Endothelial cell of umbilical vein (primary cell): ENCODE results near the gene ZFP30. TPM values are rescaled to one million over a fixed set of nuclear protein-coding genes. Genes with fewer than 3 reads are reported as not detected.

ENCODE experiments used
- BruUV-seq: library from RNA; stranded (reverse); fragments of 400-500 nt; replicated peaks from 2 replicates; lab custom pipeline; 2021; lab: Mats Ljungman, UMichigan
- CTCF ChIA-PET: fragments of 300-600, 350-600 bp; sonication (Branson Sonifier 250); formaldehyde crosslinking; loops from one replicate; lab custom pipeline; 2021; ENCODE audit warnings: antibody characterized with exemption, inconsistent platforms; lab: Charles Lee
- POLR2A ChIA-PET: fragments of 300-600, 350-600 bp; sonication (Branson Sonifier 250); formaldehyde crosslinking; loops from one replicate; lab custom pipeline; 2021; ENCODE audit warnings: antibody characterized with exemption, inconsistent platforms; lab: Charles Lee
- DNase-seq: peaks from one replicate; pipeline ENCODE4 v3.0.0-alpha.2; 2011; ENCODE audit warnings: low read depth, low spot score
- FAIRE-seq: peaks from 2 replicates; lab custom pipeline; 2011; peaks lifted over from hg19 to GRCh38; lab: Jason Lieb, UNC
- H2AFZ ChIP-seq: 2 replicates; pipeline ENCODE4 v1.6.0; 2012; ENCODE audit warnings: low read depth, low read length, control low read depth, inconsistent platforms
- H3K27ac ChIP-seq: 2 replicates; pipeline ENCODE4 v1.5.1; 2011; ENCODE audit warnings: low read depth, mild to moderate bottlenecking, control low read depth, low read length, moderate library complexity; ENCODE audit not compliant: insufficient read depth
- H3K27me3 ChIP-seq, 2 experiments: 2 replicates each; pipeline versions ENCODE4 v1.6.0 to v1.6.1; 2011; ENCODE audit warnings: low read length in 2 of 2, mixed read lengths in 1 of 2; ENCODE audit not compliant: control insufficient read depth in 2 of 2, insufficient read depth in 2 of 2
- H3K36me3 ChIP-seq, 2 experiments: 2 replicates in 1 of 2; 3 replicates in 1 of 2; pipeline ENCODE4 v1.5.1; 2011; ENCODE audit warnings: low read length in 2 of 2, mild to moderate bottlenecking in 1 of 2, moderate library complexity in 1 of 2; ENCODE audit not compliant: control insufficient read depth in 2 of 2, insufficient read depth in 2 of 2; ENCODE audit errors: extremely low read depth in 1 of 2
- H3K4me1 ChIP-seq: 3 replicates; pipeline ENCODE4 v1.5.1; 2011; ENCODE audit warnings: mild to moderate bottlenecking, low read length; ENCODE audit not compliant: control insufficient read depth, insufficient read depth; ENCODE audit errors: extremely low read depth
- H3K4me2 ChIP-seq: 2 replicates; pipeline ENCODE4 v1.6.1; 2011; ENCODE audit warnings: low read length, control low read depth, mixed read lengths; ENCODE audit not compliant: insufficient read depth
- H3K4me3 ChIP-seq, 3 experiments: fragments of 200-600 bp in 1 of 3; sonication (generic), shearing (Covaris generic) in 1 of 3; replicated peaks in 1 of 3; 2 replicates each; pipeline ENCODE4 v1.5.1; 2011 to 2016; ENCODE audit warnings: control low read depth in 3 of 3, low read length in 3 of 3, mild to moderate bottlenecking in 2 of 3, inconsistent platforms in 1 of 3, low read depth in 1 of 3, moderate library complexity in 1 of 3; ENCODE audit not compliant: insufficient read depth in 1 of 3
- H3K79me2 ChIP-seq: 2 replicates; pipeline ENCODE4 v1.6.0; 2012; ENCODE audit warnings: low read length, inconsistent platforms; ENCODE audit not compliant: control insufficient read depth, insufficient read depth
- H3K9ac ChIP-seq: replicated peaks from 2 replicates; pipeline ENCODE3; 2011; ENCODE audit warnings: low read length, control low read depth; ENCODE audit not compliant: insufficient read depth; ENCODE audit errors: extremely low read depth
- H3K9me1 ChIP-seq: replicated peaks from 3 replicates; pipeline ENCODE4 v1.6.0; 2011; ENCODE audit warnings: mild to moderate bottlenecking, low read length; ENCODE audit not compliant: control insufficient read depth, insufficient read depth; ENCODE audit errors: extremely low read depth
- H3K9me3 ChIP-seq: replicated peaks from 2 replicates; pipeline ENCODE4 v1.5.1; 2012; ENCODE audit warnings: low read length, inconsistent platforms; ENCODE audit not compliant: control insufficient read depth, insufficient read depth
- H4K20me1 ChIP-seq: replicated peaks from 2 replicates; pipeline ENCODE3; 2011; ENCODE audit warnings: mild to moderate bottlenecking, low read length; ENCODE audit not compliant: control insufficient read depth, insufficient read depth; ENCODE audit errors: extremely low read depth
- EZH2 ChIP-seq: IDR thresholded peaks from 2 replicates; pipeline ENCODE4 v1.6.1; 2012; ENCODE audit warnings: borderline replicate concordance, low read depth, mild to moderate bottlenecking, moderate library complexity, low read length, inconsistent platforms; ENCODE audit not compliant: severe bottlenecking
- FOS ChIP-seq: IDR thresholded peaks from 2 replicates; pipeline ENCODE4 v1.6.1; 2011; ENCODE audit warnings: mild to moderate bottlenecking, low read length, moderate library complexity, borderline replicate concordance; ENCODE audit not compliant: insufficient read depth
- GATA2 ChIP-seq: IDR thresholded peaks from 2 replicates; pipeline ENCODE4 v1.7.0; 2011; ENCODE audit warnings: low read depth, mild to moderate bottlenecking, moderate library complexity, mixed read lengths, low read length; ENCODE audit not compliant: insufficient read length, insufficient read depth
- JUN ChIP-seq: IDR thresholded peaks from 2 replicates; pipeline ENCODE4 v1.6.1; 2011; ENCODE audit warnings: borderline replicate concordance, low read depth; ENCODE audit not compliant: insufficient read length, insufficient read depth
- MAX ChIP-seq: IDR thresholded peaks from 2 replicates; pipeline ENCODE4 v1.6.1; 2011; ENCODE audit not compliant: insufficient read depth, insufficient read length
- MYC ChIP-seq: IDR thresholded peaks from one replicate; pipeline ENCODE4 v1.6.1; 2011; ENCODE audit warnings: mild to moderate bottlenecking, low read depth, low read length
- POLR2A ChIP-seq: IDR thresholded peaks from 2 replicates; pipeline ENCODE4 v1.6.1; 2012; ENCODE audit warnings: low read depth, mild to moderate bottlenecking, control low read depth, low read length
- POLR2AphosphoS5 ChIP-seq: IDR thresholded peaks from 2 replicates; pipeline ENCODE4 v1.6.1; 2012; ENCODE audit warnings: low read depth, mild to moderate bottlenecking, control low read depth, low read length, moderate library complexity; ENCODE audit not compliant: insufficient read depth
- dilution Hi-C: fragments of 300-500 bp; cut with MboI; formaldehyde crosslinking; loops from one replicate; pipeline ENCODE4 v1.15.0; 2019; ENCODE audit warnings: low sequenced_read_pairs; ENCODE audit not compliant: extremely low pct_ligation_motif_present
- intact Hi-C: fragments of 100-400 bp; cut with micrococcal nuclease; formaldehyde crosslinking; loops from one replicate; pipeline ENCODE4 v1.10.0; 2022
- polyA plus RNA-seq, 4 experiments: library from polyadenylated mRNA; depleted of rRNA in 3 of 4; stranded (reverse) in 3 of 4; unstranded in 1 of 4; fragments of >200 nt; gene quantifications; 2 replicates each; pipeline versions ENCODE4 v1.2.1 to v1.2.3, GENCODE V29; 2011 to 2012; ENCODE audit warnings: missing spikeins in 1 of 4
- total RNA-seq: library from RNA; stranded (reverse); gene quantifications from 2 replicates; pipeline ENCODE4 v1.2.3, GENCODE V29; 2021
- TF ChIP-seq, protein P1 (sequence below), 2 donors: IDR thresholded peaks; 1 replicate in 1 of 2; 2 replicates in 1 of 2; pipeline ENCODE4 v1.5.1; 2011; ENCODE audit warnings: low read length in 2 of 2, mild to moderate bottlenecking in 2 of 2, moderate library complexity in 2 of 2, control low read depth in 1 of 2, inconsistent platforms in 1 of 2, low read depth in 1 of 2; ENCODE audit not compliant: insufficient read depth in 1 of 2; ENCODE audit errors: extremely low read depth in 1 of 2

ZFP30 gene
- total and polyA plus RNA-seq, 2 donors (not counting 3 experiments of a cell fraction or from before 2014, with no cell fraction given), result 1.6 to 7.6 TPM

DNA sequence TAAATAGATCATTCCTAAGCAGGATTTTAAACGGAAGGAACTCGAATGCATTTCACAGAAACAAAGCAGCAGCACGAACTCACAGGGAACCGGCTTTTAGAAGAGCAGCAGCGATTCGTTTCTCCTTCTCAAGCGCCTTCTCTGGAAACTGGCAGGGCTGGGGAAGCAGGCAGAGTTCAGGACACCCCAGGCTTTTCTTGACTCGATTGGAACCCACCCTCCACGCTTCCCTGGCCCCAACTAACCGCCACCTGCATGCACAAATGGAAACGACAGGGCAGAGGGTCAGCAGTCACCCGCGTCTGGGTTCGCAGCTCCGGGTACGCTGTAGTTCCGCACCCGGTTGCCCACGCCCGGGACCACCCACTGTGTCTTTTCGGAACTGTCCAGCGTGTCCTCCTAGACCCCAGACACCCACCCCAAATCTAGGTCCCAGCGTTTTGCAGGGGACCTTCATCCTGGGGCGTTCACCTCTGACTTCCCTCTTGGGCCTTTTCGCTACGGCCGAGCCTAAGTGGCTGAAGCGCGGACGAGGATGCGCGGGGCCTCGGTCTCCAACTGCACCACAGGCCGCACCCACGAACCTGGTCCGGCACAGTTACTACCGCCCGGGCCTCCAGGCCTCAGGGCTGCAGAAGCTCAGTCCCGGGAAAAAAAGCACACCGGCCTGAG is 500 bp downstream of the ZFP30 start:
- Histone ChIP-seq H3K79me2 (peaks cover 18% of the 10 kb centered on the region), H3K27ac (peak overlapping the region; percentile 26), H3K9me1 (no peaks in the 10 kb centered on the region), H4K20me1 (no peaks in the 10 kb centered on the region), H3K4me1 (peaks cover 14% of the 10 kb centered on the region), H3K9me3 (no peaks in the 10 kb centered on the region), H3K4me3 (peak overlapping the region; percentile 65 to 92 (median 91)), H3K36me3 (no peaks in the 10 kb centered on the region), H3K4me2 (peak overlapping the region; percentile 82), H2AFZ (peak overlapping the region; percentile 88), H3K9ac (peak overlapping the region; percentile 74), H3K27me3 (no peaks in the 10 kb centered on the region)
- TF ChIP-seq MYC, result no peak
- no peak for TF ChIP-seq JUN
- ChIA-PET CTCF (no interaction called here), POLR2A (no interaction called here)
- FAIRE-seq (no peak), DNase-seq (peak; percentile 48)
- dilution Hi-C loops (no loop called here), intact Hi-C loops (loop anchor here (1.0 to 10.0 kb wide), 4 partner anchors 60 to 340 kb away; partner anchors contain the start of genes ZNF540, ZNF569, ZNF571 and ZNF607)
- BruUV-seq, result no TSS peak

GRCh38 chr19:37654118-37654517 is 1.1 kb downstream of the ZFP30 start:
- TF ChIP-seq, protein P1, sequence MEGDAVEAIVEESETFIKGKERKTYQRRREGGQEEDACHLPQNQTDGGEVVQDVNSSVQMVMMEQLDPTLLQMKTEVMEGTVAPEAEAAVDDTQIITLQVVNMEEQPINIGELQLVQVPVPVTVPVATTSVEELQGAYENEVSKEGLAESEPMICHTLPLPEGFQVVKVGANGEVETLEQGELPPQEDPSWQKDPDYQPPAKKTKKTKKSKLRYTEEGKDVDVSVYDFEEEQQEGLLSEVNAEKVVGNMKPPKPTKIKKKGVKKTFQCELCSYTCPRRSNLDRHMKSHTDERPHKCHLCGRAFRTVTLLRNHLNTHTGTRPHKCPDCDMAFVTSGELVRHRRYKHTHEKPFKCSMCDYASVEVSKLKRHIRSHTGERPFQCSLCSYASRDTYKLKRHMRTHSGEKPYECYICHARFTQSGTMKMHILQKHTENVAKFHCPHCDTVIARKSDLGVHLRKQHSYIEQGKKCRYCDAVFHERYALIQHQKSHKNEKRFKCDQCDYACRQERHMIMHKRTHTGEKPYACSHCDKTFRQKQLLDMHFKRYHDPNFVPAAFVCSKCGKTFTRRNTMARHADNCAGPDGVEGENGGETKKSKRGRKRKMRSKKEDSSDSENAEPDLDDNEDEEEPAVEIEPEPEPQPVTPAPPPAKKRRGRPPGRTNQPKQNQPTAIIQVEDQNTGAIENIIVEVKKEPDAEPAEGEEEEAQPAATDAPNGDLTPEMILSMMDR (IDR thresholded peaks at IDR 0.05; ENCODE audit: extremely low read depth in 1 of 2, insufficient read depth in 1 of 2, low read depth in 1 of 2, low read length in 2 of 2), result no peak
- TF ChIP-seq MYC (no peak), FOS (no peak), POLR2AphosphoS5 (no peak), EZH2 (no peak), POLR2A (no peak), MAX (no peak), GATA2 (no peak), JUN (no peak)
- Histone ChIP-seq H3K4me2 (peak overlapping the region; percentile 82), H3K27ac (peak overlapping the region; percentile 26), H3K9ac (peak overlapping the region; percentile 74), H3K9me3 (no peaks in the 10 kb centered on the region), H3K4me1 (peaks cover 14% of the 10 kb centered on the region), H2AFZ (peak overlapping the region; percentile 88), H3K9me1 (no peaks in the 10 kb centered on the region), H3K36me3 (no peaks in the 10 kb centered on the region), H3K4me3 (peak overlapping the region; percentile 65 to 92 (median 91)), H3K79me2 (peaks cover 18% of the 10 kb centered on the region), H4K20me1 (no peaks in the 10 kb centered on the region), H3K27me3 (no peaks in the 10 kb centered on the region)
- POLR2A ChIA-PET, result interaction anchor here (0.9 kb wide), 1 partner anchor 126 kb away, joined by 3 read pairs; the partner anchor contains the start of gene ZNF573
- dilution Hi-C loops (no loop called here), intact Hi-C loops (loop anchor here (2.0 to 10.0 kb wide), 2 partner anchors 187 to 339 kb away; partner anchors contain the start of gene ZNF569)
- FAIRE-seq, result peak; percentile 8
- no TSS peak for BruUV-seq
- no peak for DNase-seq
- CTCF ChIA-PET, result no interaction called here
